ENCODE data around the gene CACNA1B.

- TF ChIP-seq MAX (IDR thresholded peaks at IDR 0.05; ENCODE audit: low read depth) (no peak), CTCF (IDR thresholded peaks at IDR 0.05) (no peak), CHD2 (IDR thresholded peaks at IDR 0.05; ENCODE audit: low read length, partially characterized antibody) (no peak), POLR2AphosphoS5 (IDR thresholded peaks at IDR 0.05; ENCODE audit: low read depth, low read length) (no peak), USF1 (IDR thresholded peaks at IDR 0.05; ENCODE audit: borderline replicate concordance, low read depth) (no peak), NFIC (IDR thresholded peaks at IDR 0.05; ENCODE audit: borderline replicate concordance) (no peak)
These were observed 40.9 kb downstream of the CACNA1B start for GRCh38 chr9:137918331-137919094.

Data from SK-N-SH (cell line).